CD4-positive, alpha-beta T cell (primary cell): Measurements from ENCODE around the gene CAV2. TPM values are rescaled to one million over a fixed set of nuclear protein-coding genes. Genes with fewer than 3 reads are reported as not detected.

Source experiments
- ATAC-seq: fragments of 200-7000 bp; cut with Tn5 transposase; one replicate; pipeline ENCODE4 v1.10.0; 2022; ENCODE audit warnings: mild to moderate bottlenecking; ENCODE audit not compliant: poor library complexity
- CTCF ChIA-PET: fragments of 350-600 bp; sonication (Branson Sonifier 250); formaldehyde crosslinking; loops from one replicate; lab custom pipeline; 2021; ENCODE audit warnings: antibody characterized with exemption, inconsistent platforms; lab: Charles Lee
- POLR2A ChIA-PET: fragments of 350-600 bp; sonication (Branson Sonifier 250); formaldehyde crosslinking; loops from one replicate; lab custom pipeline; 2021; ENCODE audit warnings: antibody characterized with exemption, inconsistent platforms; lab: Charles Lee
- DNase-seq, 14 experiments: peaks; one replicate each; pipeline ENCODE4 v3.0.0-alpha.2; 2013 to 2020; ENCODE audit warnings: mixed read lengths in 2 of 14
- H3K27ac ChIP-seq, 2 donors: one replicate each; pipeline versions ENCODE4 v1.5.1 to v1.7.0; 2013; ENCODE audit warnings: low read length in 2 of 2, low read depth in 1 of 2, mild to moderate bottlenecking in 1 of 2
- H3K27me3 ChIP-seq, 2 experiments: 1 replicate in 1 of 2; 2 replicates in 1 of 2; pipeline versions ENCODE4 v1.6.1 to v1.7.0; 2013; ENCODE audit warnings: low read length in 2 of 2, control low read depth in 1 of 2, mild to moderate bottlenecking in 1 of 2, moderate library complexity in 1 of 2; ENCODE audit not compliant: insufficient read depth in 2 of 2, control insufficient read depth in 1 of 2
- H3K36me3 ChIP-seq: one replicate; pipeline ENCODE4 v1.6.1; 2013; ENCODE audit warnings: low read length, control low read depth; ENCODE audit not compliant: insufficient read depth
- H3K4me1 ChIP-seq: one replicate; pipeline ENCODE4 v1.6.1; 2013; ENCODE audit warnings: low read length, control low read depth; ENCODE audit not compliant: insufficient read depth
- H3K4me3 ChIP-seq: one replicate; pipeline ENCODE4 v1.5.1; 2013; ENCODE audit warnings: mild to moderate bottlenecking, low read length, moderate library complexity
- H3K9me3 ChIP-seq, 2 experiments: 1 replicate in 1 of 2; 2 replicates in 1 of 2; pipeline versions ENCODE4 v1.6.1 to v1.7.0; 2013; ENCODE audit warnings: low read length in 2 of 2, mild to moderate bottlenecking in 2 of 2, control low read depth in 1 of 2, moderate library complexity in 1 of 2; ENCODE audit not compliant: control insufficient read depth in 1 of 2, insufficient read depth in 1 of 2
- H3K27ac Mint-ChIP-seq: one replicate; pipeline ENCODE4 v1.8.0; 2020; ENCODE audit warnings: mixed read lengths
- H3K27me3 Mint-ChIP-seq: one replicate; pipeline ENCODE4 v1.8.0; 2021; ENCODE audit warnings: mixed read lengths
- H3K36me3 Mint-ChIP-seq: one replicate; pipeline ENCODE4 v1.8.0; 2021; ENCODE audit warnings: low read depth, mixed read lengths
- H3K4me1 Mint-ChIP-seq: one replicate; pipeline ENCODE4 v1.8.0; 2021; ENCODE audit warnings: low read depth, mixed read lengths
- H3K4me3 Mint-ChIP-seq: one replicate; pipeline ENCODE4 v1.8.0; 2020; ENCODE audit warnings: mild to moderate bottlenecking, mixed read lengths
- H3K9me3 Mint-ChIP-seq: one replicate; pipeline ENCODE4 v1.8.0; 2020; ENCODE audit warnings: mixed read lengths
- CTCF ChIP-seq: fragments of 200-600 bp; IDR thresholded peaks from one replicate; pipeline ENCODE4 v1.8.0; 2022; ENCODE audit warnings: antibody characterized with exemption, mild to moderate bottlenecking
- intact Hi-C, 2 experiments: fragments of 100-400 bp; cut with DNase I in 1 of 2; cut with micrococcal nuclease in 1 of 2; formaldehyde crosslinking; loops; one replicate each; pipeline versions ENCODE4 v1.15.1 to v1.9.0; 2023 to 2025; cut with DNase I, micrococcal nuclease
- total RNA-seq, 174 experiments: library from RNA in 2 of 174; stranded (reverse) in 2 of 174; gene quantifications; one replicate each; pipeline ENCODE4 v1.2.3 and lab custom pipeline; 2021 to 2026

Gene CAV2
- total RNA-seq, 2 experiments from 2014 or later, result not detected

- CTCF ChIA-PET, result no interaction called here
These were observed 28.0 kb downstream of the CAV2 start for GRCh38 chr7:116527521-116527920.

GRCh38 chr7:116528008-116528789 is 28.7 kb downstream of the CAV2 start:
- POLR2A ChIA-PET, result no interaction called here
- Histone ChIP-seq H3K36me3 (no peaks in the 10 kb centered on the region), H3K9me3 (peaks cover 0 to 7% of the 10 kb centered on the region in 2 experiments), H3K27me3 (peaks cover 44 to 48% of the 10 kb centered on the region in 2 experiments), H3K4me3 (no peak overlapping the region), H3K27ac (no peak overlapping the region), H3K4me1 (peaks cover 24% of the 10 kb centered on the region)
- no peak for TF ChIP-seq CTCF
- Mint-ChIP-seq H3K36me3 (no peaks in the 10 kb centered on the region), H3K27me3 (peaks cover 73% of the 10 kb centered on the region), H3K4me3 (no peak overlapping the region), H3K4me1 (peaks cover 20% of the 10 kb centered on the region), H3K27ac (no peak overlapping the region), H3K9me3 (no peaks in the 10 kb centered on the region)
- intact Hi-C loops, result loop anchor here (5.0 kb wide), 2 partner anchors 266 to 356 kb away; no protein-coding TSS in a partner anchor
- ATAC-seq, result no peak
- CTCF ChIA-PET, result no interaction called here
- no peak for DNase-seq

More at GRCh38 chr7:116527521-116527920, 28.0 kb downstream of the CAV2 start:
- Histone ChIP-seq H3K4me3 (no peak overlapping the region), H3K27ac (no peak overlapping the region), H3K27me3 (peaks cover 46 to 52% of the 10 kb centered on the region in 2 experiments), H3K36me3 (no peaks in the 10 kb centered on the region), H3K4me1 (peaks cover 24% of the 10 kb centered on the region), H3K9me3 (peaks cover 0 to 7% of the 10 kb centered on the region in 2 experiments)
- H3K27ac Mint-ChIP-seq, result no peak overlapping the region
- H3K4me1 Mint-ChIP-seq, result peaks cover 20% of the 10 kb centered on the region
- no peak overlapping the region for H3K4me3 Mint-ChIP-seq
- H3K9me3 Mint-ChIP-seq, result no peaks in the 10 kb centered on the region
- H3K36me3 Mint-ChIP-seq, result no peaks in the 10 kb centered on the region
- POLR2A ChIA-PET, result no interaction called here
- no peak for TF ChIP-seq CTCF
- ATAC-seq, result no peak
- intact Hi-C loops, result loop anchor here (2.0 to 5.0 kb wide), 4 partner anchors 265 to 357 kb away; no protein-coding TSS in a partner anchor
- DNase-seq, result no peak
- H3K27me3 Mint-ChIP-seq, result peaks cover 80% of the 10 kb centered on the region

- Mint-ChIP-seq H3K4me3 (no peak overlapping the region), H3K36me3 (no peaks in the 10 kb centered on the region), H3K27ac (no peak overlapping the region), H3K4me1 (peaks cover 20% of the 10 kb centered on the region), H3K27me3 (peaks cover 69% of the 10 kb centered on the region), H3K9me3 (no peaks in the 10 kb centered on the region)
- ChIA-PET POLR2A (no interaction called here), CTCF (no interaction called here)
- Histone ChIP-seq H3K9me3 (peaks cover 0 to 7% of the 10 kb centered on the region in 2 experiments), H3K27ac (no peak overlapping the region), H3K27me3 (peaks cover 37 to 42% of the 10 kb centered on the region in 2 experiments), H3K4me3 (no peak overlapping the region), H3K36me3 (no peaks in the 10 kb centered on the region), H3K4me1 (peaks cover 24% of the 10 kb centered on the region)
- DNase-seq (no peak), ATAC-seq (no peak)
- no peak for TF ChIP-seq CTCF
- intact Hi-C loops, result loop anchor here (5.0 kb wide), 2 partner anchors 267 to 357 kb away; no protein-coding TSS in a partner anchor
These were observed 29.7 kb downstream of the CAV2 start for GRCh38 chr7:116529250-116529649.
